Measurements from ENCODE around the gene PITHD1.

DNA sequence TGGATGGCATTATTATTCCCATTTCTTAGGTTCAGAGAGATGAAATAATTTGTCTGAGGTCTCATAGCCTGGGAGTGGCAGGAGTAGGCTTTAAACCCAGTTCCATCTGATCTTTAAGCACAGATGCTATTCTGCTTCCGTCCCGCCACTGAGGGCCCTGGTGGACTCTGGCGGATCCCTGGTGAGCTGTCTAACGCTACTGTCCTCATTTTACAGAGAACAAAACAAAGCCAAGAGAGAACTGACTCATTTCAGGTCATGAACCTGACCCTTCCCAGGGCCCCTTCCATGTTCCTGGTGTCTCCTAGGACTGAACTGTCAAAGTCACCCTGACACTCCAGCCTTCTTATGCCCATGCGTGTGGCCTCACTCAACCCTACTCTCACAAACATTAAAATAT lies 25.5 kb downstream of the PITHD1 start:
- no peak for TF ChIP-seq POLR2AphosphoS5 (IDR thresholded peaks at IDR 0.05)
- TF ChIP-seq POLR2A (IDR thresholded peaks at IDR 0.05): no peak
